Lower leg skin (tissue), 4 donors: ENCODE data around the gene GOLGB1. TPM values are rescaled to one million over a fixed set of nuclear protein-coding genes. Genes with fewer than 3 reads are reported as not detected.
"Not testable (repeated sequence)": the region's sequence is repeated elsewhere in the genome, so short reads cannot be mapped to it uniquely, and the experiment has no call there.

Experiments
- DNase-seq, 2 donors: peaks; one replicate each; pipeline ENCODE4 v3.0.0-alpha.2; 2019; ENCODE audit warnings: low spot score in 2 of 2
- H3K4me3 ChIP-seq: fragments of 200-600 bp; sonication (generic); 2 replicates; pipeline ENCODE4 v1.5.1; 2017; ENCODE audit warnings: mild to moderate bottlenecking, low read depth; ENCODE audit not compliant: poor library complexity, severe bottlenecking
- CTCF ChIP-seq, 3 donors: fragments of 450-650 bp; IDR thresholded peaks; one replicate each; pipeline ENCODE4 v1.5.1; 2016; ENCODE audit warnings: antibody characterized with exemption in 3 of 3, mild to moderate bottlenecking in 3 of 3, moderate library complexity in 2 of 3
- POLR2A ChIP-seq, 2 donors: fragments of 450-650 bp; IDR thresholded peaks; one replicate each; pipeline ENCODE4 v1.6.1; 2016 to 2017; ENCODE audit warnings: antibody characterized with exemption in 2 of 2, mild to moderate bottlenecking in 1 of 2, moderate library complexity in 1 of 2
- WGBS, 2 donors: methylation state at CpG; one replicate each; pipeline ENCODE4 v1.1.5; 2018; 5-methylcytosine and 5-hydroxymethylcytosine counted together
- intact Hi-C: fragments of 100-400 bp; cut with DNase I; formaldehyde crosslinking; loops from one replicate; pipeline ENCODE4 v1.15.0; 2023; ENCODE audit warnings: low total_unique reads
- total RNA-seq, 4 donors: library from RNA; depleted of rRNA; stranded (reverse); fragments of >200 nt; gene quantifications; one replicate each; pipeline ENCODE4 v1.1.0, GENCODE V29; 2016

GOLGB1 gene
- total RNA-seq, 4 donors from 2014 or later, result 42.8 to 64.3 (median 48.5) TPM

DNA sequence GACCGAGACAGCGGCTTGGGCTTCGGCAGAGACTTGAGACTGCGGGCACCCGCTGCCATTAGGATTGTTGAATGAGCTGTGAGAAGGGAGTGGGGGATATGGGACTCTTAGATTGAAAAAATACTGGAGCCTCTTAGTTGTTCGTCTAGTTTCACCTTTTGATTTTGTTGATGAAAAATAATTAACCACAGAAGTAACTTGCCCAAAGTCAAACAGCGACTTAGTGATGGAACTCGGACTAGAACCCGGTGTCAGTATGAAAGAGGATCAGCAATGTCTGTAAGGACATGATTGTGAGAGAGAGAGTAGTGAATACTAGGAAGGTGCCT lies 510 bp upstream of the GOLGB1 start:
- TF ChIP-seq POLR2A (IDR thresholded peaks at IDR 0.05) (no peak), CTCF (IDR thresholded peaks at IDR 0.05) (no peak)
- intact Hi-C loops, result no loop called here
- WGBS, 2 donors, result 0 to 2% methylated on average over 9 of the region's 9 CpGs
- DNase-seq, result no peak
- H3K4me3 ChIP-seq, result peak overlapping the region; percentile 29

DNA sequence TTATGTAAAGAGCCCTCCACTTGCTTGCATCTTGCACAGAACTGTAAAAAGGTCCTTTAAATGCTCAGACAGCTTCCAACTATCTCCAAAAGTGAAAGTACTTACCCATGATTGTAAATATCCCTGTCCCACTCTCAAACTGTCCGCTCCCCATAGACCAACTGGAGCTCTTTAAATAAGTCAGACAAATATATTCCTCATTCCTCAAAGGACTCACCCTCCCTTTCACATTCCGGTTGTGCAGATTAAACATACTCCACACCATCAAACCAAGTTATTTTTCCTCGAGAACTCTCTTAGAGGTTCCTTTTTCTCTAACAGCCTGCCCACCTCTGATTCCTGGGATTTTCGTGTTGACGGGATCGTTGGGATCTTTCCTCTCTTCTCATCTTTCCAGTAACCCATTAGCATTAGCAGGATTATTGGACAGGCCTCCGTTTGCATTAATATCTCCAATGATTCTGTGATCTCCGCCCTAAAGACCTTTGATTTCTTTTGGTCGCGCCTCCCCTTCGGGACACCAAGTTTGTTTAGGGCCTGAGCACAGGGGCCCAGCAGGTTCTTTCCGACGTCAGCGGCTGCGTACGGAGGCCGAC lies 763 bp downstream of the GOLGB1 start:
- intact Hi-C loops, result no loop called here

DNA sequence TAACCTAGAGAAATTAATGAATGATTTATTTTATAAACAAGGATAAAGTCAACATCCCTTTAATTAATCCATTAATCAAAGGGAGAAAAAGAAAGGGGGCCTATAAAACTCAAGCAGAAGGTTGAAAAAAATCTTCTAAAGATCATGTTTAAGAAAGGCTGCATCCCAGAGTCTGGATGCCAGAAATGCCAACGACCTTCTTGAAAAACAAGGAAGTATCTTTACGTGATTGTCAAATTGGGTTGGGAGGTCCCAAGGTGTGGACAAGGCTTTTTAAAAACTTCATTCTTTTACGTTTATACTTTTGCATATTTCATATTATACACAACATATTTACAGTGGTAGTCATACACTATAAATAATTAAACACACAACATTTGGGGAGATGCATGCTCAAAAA lies 1.6 kb downstream of the GOLGB1 start:
- 18 to 33% methylated on average over 3 of the region's 3 CpGs for WGBS, 2 donors
- H3K4me3 ChIP-seq, result no peak overlapping the region
- intact Hi-C loops, result no loop called here
- no peak for DNase-seq
- TF ChIP-seq CTCF (IDR thresholded peaks at IDR 0.05) (no peak), POLR2A (IDR thresholded peaks at IDR 0.05) (no peak)

More for the DNA sequence above, 763 bp downstream of the GOLGB1 start:
- no peak for DNase-seq
- H3K4me3 ChIP-seq, result peak overlapping the region; percentile 71
- TF ChIP-seq CTCF (IDR thresholded peaks at IDR 0.05) (no peak), POLR2A (IDR thresholded peaks at IDR 0.05) (no peak)
- 0 to 1% methylated on average over 17 of the region's 17 CpGs for WGBS, 2 donors

GRCh38 chr3:121743106-121743505 lies 6.4 kb downstream of the GOLGB1 start:
- 94 to 100% methylated on average over 2 of the region's 2 CpGs for WGBS, 2 donors
- intact Hi-C loops, DNase-seq, H3K4me3 ChIP-seq: not testable (repeated sequence)

DNA sequence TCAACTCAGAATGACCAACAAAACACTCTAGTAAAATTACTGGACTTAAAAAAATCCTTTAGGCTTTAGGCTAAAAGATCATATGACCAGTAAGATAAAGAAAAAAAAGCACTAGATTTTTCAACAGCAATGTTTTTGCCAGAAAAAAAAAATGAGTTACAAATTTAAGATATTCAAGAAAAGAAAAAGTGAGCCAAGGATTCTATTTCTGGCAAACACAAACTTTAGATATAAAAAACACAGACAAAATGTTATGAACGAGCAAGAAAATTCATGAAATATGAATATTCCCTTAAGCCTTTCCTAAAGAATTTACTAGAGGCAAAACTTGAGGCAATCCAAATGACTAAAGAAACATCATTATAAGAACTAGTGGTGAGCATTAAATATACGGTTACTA lies 8.6 kb downstream of the GOLGB1 start:
- no peak overlapping the region for H3K4me3 ChIP-seq
- intact Hi-C loops, result no loop called here
- WGBS, 2 donors, result 62 to 68% methylated on average over 2 of the region's 2 CpGs
- no peak for DNase-seq
- TF ChIP-seq CTCF (IDR thresholded peaks at IDR 0.05) (no peak), POLR2A (IDR thresholded peaks at IDR 0.05) (no peak)

DNA sequence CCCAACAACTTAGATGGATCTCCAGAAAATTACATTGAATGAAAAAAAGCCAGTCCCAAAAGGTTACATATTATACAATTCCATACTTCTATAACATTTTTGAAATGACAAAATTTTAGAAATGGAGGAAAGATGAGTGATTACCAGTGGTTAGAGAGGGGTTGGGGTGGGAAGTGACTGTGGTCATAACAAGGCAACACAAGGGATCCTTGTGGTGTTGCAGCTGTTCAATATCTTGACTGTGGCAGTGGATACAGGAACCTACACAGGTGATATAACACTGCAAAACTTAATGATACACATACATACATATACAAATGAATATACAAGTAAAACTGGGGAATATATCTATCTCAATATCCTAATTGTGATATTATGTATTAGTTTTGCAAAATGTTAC lies 9.6 kb downstream of the GOLGB1 start:
- H3K4me3 ChIP-seq, result no peak overlapping the region
- intact Hi-C loops, result no loop called here
- TF ChIP-seq POLR2A (IDR thresholded peaks at IDR 0.05) (no peak), CTCF (IDR thresholded peaks at IDR 0.05) (no peak)
- no peak for DNase-seq
